IMR-90 (cell line): ENCODE results near the gene MYO1D. TPM values are rescaled to one million over a fixed set of nuclear protein-coding genes. Genes with fewer than 3 reads are reported as not detected.

Source experiments
- ATAC-seq: fragments of 200-7000 bp; cut with Tn5 transposase; 2 replicates; pipeline ENCODE4 v1.9.1; 2020; ENCODE audit warnings: low read depth, mild to moderate bottlenecking, moderate library complexity
- BruUV-seq: library from RNA; stranded (reverse); fragments of 400-500 nt; replicated peaks from 2 replicates; lab custom pipeline; 2021; lab: Mats Ljungman, UMichigan
- CTCF ChIA-PET: fragments of 300-600 bp; formaldehyde crosslinking; extraction: SDS; loops from one replicate; lab custom pipeline; 2021; ENCODE audit warnings: antibody characterized with exemption; lab: Yijun Ruan, JAX
- POLR2A ChIA-PET: fragments of 300-600 bp; sonication (Branson Sonifier 250); formaldehyde crosslinking; loops from one replicate; lab custom pipeline; 2022; ENCODE audit warnings: antibody characterized with exemption; ENCODE audit not compliant: unreplicated experiment; lab: Charles Lee
- DNase-seq: peaks from one replicate; pipeline ENCODE4 v3.0.0; 2013
- H2AFZ ChIP-seq: replicated peaks from 2 replicates; pipeline ENCODE3; 2013; ENCODE audit warnings: low read length, mild to moderate bottlenecking; ENCODE audit not compliant: poor library complexity
- H2AK5ac ChIP-seq: 2 replicates; pipeline ENCODE4 v1.6.1; 2013; ENCODE audit warnings: low read depth, low read length, inconsistent platforms
- H2AK9ac ChIP-seq: replicated peaks from 2 replicates; pipeline ENCODE3; 2013; ENCODE audit warnings: mild to moderate bottlenecking, low read depth, low read length, moderate library complexity; ENCODE audit not compliant: poor library complexity
- H2BK120ac ChIP-seq: 2 replicates; pipeline ENCODE4 v1.6.1; 2013; ENCODE audit warnings: low read depth, low read length, inconsistent platforms
- H2BK15ac ChIP-seq: 3 replicates; pipeline ENCODE4 v1.6.1; 2013; ENCODE audit warnings: low read depth, low read length, inconsistent platforms
- H2BK20ac ChIP-seq: 2 replicates; pipeline ENCODE4 v1.6.1; 2013; ENCODE audit warnings: low read depth, mild to moderate bottlenecking, inconsistent platforms, low read length, moderate library complexity
- H2BK5ac ChIP-seq: 2 replicates; pipeline ENCODE4 v1.6.1; 2013; ENCODE audit warnings: mild to moderate bottlenecking, low read depth, low read length, inconsistent platforms; ENCODE audit not compliant: poor library complexity, severe bottlenecking
- H3K14ac ChIP-seq: replicated peaks from 2 replicates; pipeline ENCODE4 v1.6.1; 2013; ENCODE audit warnings: low read depth, low read length, inconsistent platforms
- H3K18ac ChIP-seq: 2 replicates; pipeline ENCODE4 v1.6.1; 2013; ENCODE audit warnings: low read depth, low read length, control low read depth
- H3K23ac ChIP-seq: 2 replicates; pipeline ENCODE4 v1.6.1; 2013; ENCODE audit warnings: low read depth, low read length, inconsistent platforms
- H3K27ac ChIP-seq: 2 replicates; pipeline ENCODE4 v1.5.1; 2013; ENCODE audit warnings: mild to moderate bottlenecking, control low read depth, low read length; ENCODE audit not compliant: insufficient read depth
- H3K27me3 ChIP-seq: 2 replicates; pipeline ENCODE4 v1.6.1; 2013; ENCODE audit warnings: low read length; ENCODE audit not compliant: control insufficient read depth, insufficient read depth
- H3K36me3 ChIP-seq: 2 replicates; pipeline ENCODE4 v1.6.1; 2013; ENCODE audit warnings: low read length, mixed read lengths; ENCODE audit not compliant: control insufficient read depth, insufficient read depth
- H3K4ac ChIP-seq: 2 replicates; pipeline ENCODE4 v1.6.1; 2013; ENCODE audit warnings: low read depth, low read length, inconsistent platforms
- H3K4me1 ChIP-seq: 2 replicates; pipeline ENCODE4 v1.6.1; 2013; ENCODE audit warnings: low read length, mixed read lengths; ENCODE audit not compliant: control insufficient read depth, insufficient read depth
- H3K4me2 ChIP-seq: 2 replicates; pipeline ENCODE4 v1.6.1; 2013; ENCODE audit warnings: low read depth, mild to moderate bottlenecking, control low read depth, low read length, moderate library complexity
- H3K4me3 ChIP-seq: 2 replicates; pipeline ENCODE4 v1.5.1; 2013; ENCODE audit warnings: low read depth, mild to moderate bottlenecking, control low read depth, low read length, moderate library complexity; ENCODE audit not compliant: insufficient read depth
- H3K56ac ChIP-seq: 2 replicates; pipeline ENCODE4 v1.6.1; 2013; ENCODE audit warnings: low read length, inconsistent platforms; ENCODE audit not compliant: insufficient read depth; ENCODE audit errors: extremely low read depth
- H3K79me1 ChIP-seq, 2 experiments: 2 replicates each; pipeline ENCODE4 v1.6.1; 2013; ENCODE audit warnings: low read length in 2 of 2, inconsistent platforms in 1 of 2, low read depth in 1 of 2
- H3K9ac ChIP-seq: 2 replicates; pipeline ENCODE4 v1.6.1; 2013; ENCODE audit warnings: low read depth, low read length, control low read depth
- H3K9me1 ChIP-seq: 2 replicates; pipeline ENCODE4 v1.6.1; 2013; ENCODE audit warnings: low read length, inconsistent platforms; ENCODE audit not compliant: insufficient read depth
- H3K9me3 ChIP-seq: 2 replicates; pipeline ENCODE4 v1.6.1; 2013; ENCODE audit warnings: low read length; ENCODE audit not compliant: control insufficient read depth, insufficient read depth
- H4K20me1 ChIP-seq: 2 replicates; pipeline ENCODE4 v1.6.1; 2013; ENCODE audit warnings: low read length, inconsistent platforms; ENCODE audit not compliant: insufficient read depth
- H4K5ac ChIP-seq: 2 replicates; pipeline ENCODE4 v1.6.1; 2013; ENCODE audit warnings: mild to moderate bottlenecking, low read depth, low read length, control low read depth
- H4K8ac ChIP-seq, 2 experiments: 2 replicates each; pipeline ENCODE4 v1.6.1; 2013; ENCODE audit warnings: low read depth in 2 of 2, low read length in 2 of 2, control low read depth in 1 of 2, inconsistent platforms in 1 of 2
- H4K91ac ChIP-seq: 2 replicates; pipeline ENCODE4 v1.6.1; 2013; ENCODE audit warnings: low read depth, low read length, inconsistent platforms; ENCODE audit not compliant: insufficient read depth
- BHLHE40 ChIP-seq: fragments of 150-350 bp; IDR thresholded peaks from 2 replicates; pipeline ENCODE4 v1.6.1; 2016; ENCODE audit warnings: mild to moderate bottlenecking, low read depth, low read length
- CEBPB ChIP-seq: IDR thresholded peaks from 2 replicates; pipeline ENCODE4 v1.6.1; 2012; ENCODE audit warnings: low read depth, low read length, improper control_type of control experiment
- CHD1 ChIP-seq: IDR thresholded peaks from 2 replicates; pipeline ENCODE4 v1.6.1; 2012; ENCODE audit warnings: low read depth, low read length, improper control_type of control experiment
- FOS ChIP-seq: fragments of 150-350 bp; IDR thresholded peaks from 2 replicates; pipeline ENCODE4 v1.6.1; 2016; ENCODE audit warnings: low read depth, low read length
- MAFK ChIP-seq: IDR thresholded peaks from 2 replicates; pipeline ENCODE4 v1.6.1; 2012; ENCODE audit warnings: low read depth, low read length, improper control_type of control experiment
- MAZ ChIP-seq: IDR thresholded peaks from 2 replicates; pipeline ENCODE4 v1.6.1; 2012; ENCODE audit warnings: low read depth, mild to moderate bottlenecking, low read length, improper control_type of control experiment, moderate library complexity, borderline replicate concordance
- MXI1 ChIP-seq: IDR thresholded peaks from 2 replicates; pipeline ENCODE4 v1.6.1; 2012; ENCODE audit warnings: low read depth, mild to moderate bottlenecking, low read length, moderate library complexity, borderline replicate concordance
- NFE2L2 ChIP-seq: fragments of 150-350 bp; IDR thresholded peaks from 2 replicates; pipeline ENCODE4 v1.6.1; 2016; ENCODE audit warnings: low read depth, mild to moderate bottlenecking, low read length
- POLR2A ChIP-seq: IDR thresholded peaks from 2 replicates; pipeline ENCODE4 v1.6.1; 2012; ENCODE audit warnings: mild to moderate bottlenecking, low read depth, low read length
- RAD21 ChIP-seq: IDR thresholded peaks from 2 replicates; pipeline ENCODE4 v1.6.1; 2012; ENCODE audit warnings: low read length, improper control_type of control experiment
- RCOR1 ChIP-seq: IDR thresholded peaks from 2 replicates; pipeline ENCODE4 v1.6.1; 2012; ENCODE audit warnings: mild to moderate bottlenecking, low read length, improper control_type of control experiment; ENCODE audit not compliant: insufficient replicate concordance
- RFX5 ChIP-seq: IDR thresholded peaks from 2 replicates; pipeline ENCODE4 v1.8.0; 2012; ENCODE audit warnings: low read depth, mild to moderate bottlenecking, low read length, moderate library complexity
- SMC3 ChIP-seq: fragments of 150-350 bp; IDR thresholded peaks from 2 replicates; pipeline ENCODE4 v1.6.1; 2016; ENCODE audit warnings: low read depth, mild to moderate bottlenecking, antibody characterized with exemption, low read length, moderate library complexity
- WGBS, 2 experiments: methylation state at CpG; one replicate each; pipeline versions ENCODE4 v1.1.5 to v1.1.7; 2013; ENCODE audit warnings: missing lambda C conversion rate in 2 of 2; ENCODE audit not compliant: insufficient read length in 1 of 2; ENCODE audit errors: extremely low coverage in 2 of 2; 5-methylcytosine and 5-hydroxymethylcytosine counted together
- dilution Hi-C: fragments of 300-500 bp; cut with HindIII; formaldehyde crosslinking; loops from one replicate; pipeline ENCODE4 v1.14.3; 2018; ENCODE audit warnings: low sequenced_read_pairs; ENCODE audit not compliant: unreplicated experiment
- in situ Hi-C: fragments of 300-500 bp; cut with MboI; formaldehyde crosslinking; loops from 3 replicates; pipeline ENCODE4 v1.14.3; 2019; ENCODE audit warnings: low sequenced_read_pairs, inconsistent platforms, mixed read lengths
- intact Hi-C: fragments of 100-400 bp; cut with micrococcal nuclease; formaldehyde crosslinking; loops from 2 replicates; pipeline ENCODE4 v1.10.0; 2022
- polyA plus RNA-seq, 3 experiments: library from polyadenylated mRNA; depleted of rRNA; stranded (reverse); fragments of >200 nt; gene quantifications; 2 replicates each; pipeline ENCODE4 v1.2.3, GENCODE V29; 2012; ENCODE audit warnings: low replicate concordance in 1 of 3
- total RNA-seq: library from RNA; depleted of rRNA; stranded (reverse); fragments of >200 nt; gene quantifications from 2 replicates; pipeline ENCODE4 v1.2.3, GENCODE V29; 2012
- TF ChIP-seq, protein P1 (sequence below): fragments of 150-350 bp; IDR thresholded peaks from 2 replicates; pipeline ENCODE4 v1.6.1; 2016; ENCODE audit warnings: low read depth, mild to moderate bottlenecking, low read length, moderate library complexity, borderline replicate concordance
- TF ChIP-seq, protein P2 (sequence below): conservative IDR thresholded peaks from 2 replicates; pipeline ENCODE4 v1.5.1; 2012; ENCODE audit warnings: mild to moderate bottlenecking, low read depth, low read length, improper control_type of control experiment
- TF ChIP-seq, protein P3 (sequence below): fragments of 150-350 bp; IDR thresholded peaks from 2 replicates; pipeline ENCODE4 v1.6.1; 2017; ENCODE audit warnings: mild to moderate bottlenecking, antibody characterized with exemption, low read length, low read depth

MYO1D gene
- total and polyA plus RNA-seq, 2 of the 4 experiments (the other 2 are of a cell fraction), result 0.63 to 0.90 TPM

DNA sequence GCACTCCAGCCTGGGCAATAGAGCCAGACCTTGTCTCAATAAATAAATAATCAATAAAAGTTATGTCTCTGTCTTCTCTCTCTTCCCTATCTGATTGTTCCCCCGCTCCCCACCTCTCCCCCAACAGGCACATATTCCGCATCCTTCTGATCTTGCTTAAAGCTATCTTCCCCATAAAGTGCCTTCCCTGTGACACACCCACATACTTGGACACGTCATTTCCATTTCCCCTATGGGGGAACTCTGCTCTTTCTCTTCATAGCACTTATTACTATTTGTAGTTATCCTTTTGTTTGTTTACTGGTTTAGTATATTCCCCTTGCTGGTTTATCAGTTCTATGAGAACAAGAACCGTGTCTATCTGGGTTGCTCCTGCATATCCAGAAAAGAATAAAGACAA, 14.9 kb downstream of the MYO1D start:
- Histone ChIP-seq H2BK5ac (no peak overlapping the region), H2AFZ (no peak overlapping the region), H2AK5ac (no peak overlapping the region), H2BK20ac (no peak overlapping the region), H3K56ac (no peak overlapping the region), H4K8ac (no peak overlapping the region), H4K91ac (no peak overlapping the region), H2BK120ac (no peak overlapping the region), H3K23ac (no peak overlapping the region), H3K27ac (no peak overlapping the region), H3K4ac (no peak overlapping the region), H4K20me1 (no peaks in the 10 kb centered on the region), H3K4me1 (no peaks in the 10 kb centered on the region), H3K36me3 (no peaks in the 10 kb centered on the region), H3K4me2 (no peak overlapping the region), H3K79me1 (no peaks in the 10 kb centered on the region), H2AK9ac (no peak overlapping the region), H3K18ac (no peak overlapping the region), H3K9me3 (no peaks in the 10 kb centered on the region), H3K9me1 (no peaks in the 10 kb centered on the region), H3K4me3 (no peak overlapping the region), H3K9ac (no peak overlapping the region), H2BK15ac (no peak overlapping the region), H3K14ac (no peak overlapping the region), H4K5ac (no peak overlapping the region), H3K27me3 (no peaks in the 10 kb centered on the region; the same call in 1 of the 2 replicates)
- BruUV-seq, result no TSS peak
- dilution Hi-C loops, result no loop called here
- ATAC-seq, result no peak
- DNase-seq, result no peak
- WGBS, 2 experiments, result no CpG with 5 or more reads among the region's 4 CpGs
- CTCF ChIA-PET, result interaction anchor here (2.8 kb wide), 1 partner anchor 15 kb away, joined by 13 read pairs; the partner anchor contains the start of gene MYO1D
- POLR2A ChIA-PET, result no interaction called here
- intact Hi-C loops, result no loop called here
- TF ChIP-seq, protein P1, sequence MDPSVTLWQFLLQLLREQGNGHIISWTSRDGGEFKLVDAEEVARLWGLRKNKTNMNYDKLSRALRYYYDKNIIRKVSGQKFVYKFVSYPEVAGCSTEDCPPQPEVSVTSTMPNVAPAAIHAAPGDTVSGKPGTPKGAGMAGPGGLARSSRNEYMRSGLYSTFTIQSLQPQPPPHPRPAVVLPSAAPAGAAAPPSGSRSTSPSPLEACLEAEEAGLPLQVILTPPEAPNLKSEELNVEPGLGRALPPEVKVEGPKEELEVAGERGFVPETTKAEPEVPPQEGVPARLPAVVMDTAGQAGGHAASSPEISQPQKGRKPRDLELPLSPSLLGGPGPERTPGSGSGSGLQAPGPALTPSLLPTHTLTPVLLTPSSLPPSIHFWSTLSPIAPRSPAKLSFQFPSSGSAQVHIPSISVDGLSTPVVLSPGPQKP, result no peak
- TF ChIP-seq BHLHE40, result no peak
- TF ChIP-seq, protein P2, sequence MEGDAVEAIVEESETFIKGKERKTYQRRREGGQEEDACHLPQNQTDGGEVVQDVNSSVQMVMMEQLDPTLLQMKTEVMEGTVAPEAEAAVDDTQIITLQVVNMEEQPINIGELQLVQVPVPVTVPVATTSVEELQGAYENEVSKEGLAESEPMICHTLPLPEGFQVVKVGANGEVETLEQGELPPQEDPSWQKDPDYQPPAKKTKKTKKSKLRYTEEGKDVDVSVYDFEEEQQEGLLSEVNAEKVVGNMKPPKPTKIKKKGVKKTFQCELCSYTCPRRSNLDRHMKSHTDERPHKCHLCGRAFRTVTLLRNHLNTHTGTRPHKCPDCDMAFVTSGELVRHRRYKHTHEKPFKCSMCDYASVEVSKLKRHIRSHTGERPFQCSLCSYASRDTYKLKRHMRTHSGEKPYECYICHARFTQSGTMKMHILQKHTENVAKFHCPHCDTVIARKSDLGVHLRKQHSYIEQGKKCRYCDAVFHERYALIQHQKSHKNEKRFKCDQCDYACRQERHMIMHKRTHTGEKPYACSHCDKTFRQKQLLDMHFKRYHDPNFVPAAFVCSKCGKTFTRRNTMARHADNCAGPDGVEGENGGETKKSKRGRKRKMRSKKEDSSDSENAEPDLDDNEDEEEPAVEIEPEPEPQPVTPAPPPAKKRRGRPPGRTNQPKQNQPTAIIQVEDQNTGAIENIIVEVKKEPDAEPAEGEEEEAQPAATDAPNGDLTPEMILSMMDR, result no peak
- TF ChIP-seq, protein P3, sequence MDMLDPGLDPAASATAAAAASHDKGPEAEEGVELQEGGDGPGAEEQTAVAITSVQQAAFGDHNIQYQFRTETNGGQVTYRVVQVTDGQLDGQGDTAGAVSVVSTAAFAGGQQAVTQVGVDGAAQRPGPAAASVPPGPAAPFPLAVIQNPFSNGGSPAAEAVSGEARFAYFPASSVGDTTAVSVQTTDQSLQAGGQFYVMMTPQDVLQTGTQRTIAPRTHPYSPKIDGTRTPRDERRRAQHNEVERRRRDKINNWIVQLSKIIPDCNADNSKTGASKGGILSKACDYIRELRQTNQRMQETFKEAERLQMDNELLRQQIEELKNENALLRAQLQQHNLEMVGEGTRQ, result no peak
- TF ChIP-seq CHD1, result no peak
- TF ChIP-seq NFE2L2, result no peak
- no peak for TF ChIP-seq SMC3
- TF ChIP-seq MAFK, result no peak
- no peak for TF ChIP-seq MXI1
- TF ChIP-seq RAD21, result no peak
- no peak for TF ChIP-seq CEBPB
- TF ChIP-seq POLR2A, result no peak
- TF ChIP-seq FOS, result no peak
- TF ChIP-seq RFX5, result no peak
- TF ChIP-seq RCOR1, result no peak
- TF ChIP-seq MAZ, result no peak
- in situ Hi-C loops, result no loop called here
